GM12892 (cell line): ENCODE measurements around the gene DLX2.

Experiments
- POLR2A ChIP-seq: IDR thresholded peaks from 2 replicates; pipeline ENCODE4 v1.6.1; 2011; ENCODE audit warnings: low read depth, low read length, control low read depth
- POLR2AphosphoS5 ChIP-seq: IDR thresholded peaks from 2 replicates; pipeline ENCODE4 v1.6.1; 2011; ENCODE audit warnings: low read depth, low read length, control low read depth

DNA sequence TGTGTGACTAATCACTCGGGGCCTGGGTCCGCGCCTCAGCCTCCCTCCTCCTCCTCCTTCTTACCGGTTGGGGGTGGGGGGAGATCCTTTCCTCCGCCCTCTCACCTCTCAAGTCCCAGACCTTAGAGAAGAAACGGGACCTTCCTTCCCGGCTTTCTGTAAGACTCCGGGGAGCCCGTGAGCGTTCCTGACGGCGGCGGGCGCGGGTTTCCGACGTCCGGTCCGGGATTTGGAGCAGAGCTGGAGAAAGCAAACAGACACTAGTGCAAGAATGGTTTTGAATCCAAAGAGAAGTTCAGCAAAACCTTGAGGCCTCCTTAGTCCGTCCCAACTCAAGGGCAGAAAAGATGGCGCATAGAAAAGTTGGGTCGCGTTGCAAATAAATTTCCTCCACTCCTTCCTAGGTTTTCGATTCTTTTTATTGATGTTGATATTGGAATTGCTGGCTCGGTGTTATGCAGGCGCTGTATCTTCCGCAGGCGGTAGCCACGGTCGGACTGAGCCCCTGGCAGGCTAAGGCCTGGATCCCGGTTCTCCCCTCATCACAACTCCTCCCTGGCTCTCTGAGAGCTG lies 15.4 kb downstream of the DLX2 start:
- TF ChIP-seq POLR2A = no peak
- no peak for TF ChIP-seq POLR2AphosphoS5
